Measurements from ENCODE around the gene NHERF1. TPM values are rescaled to one million over a fixed set of nuclear protein-coding genes. Genes with fewer than 3 reads are reported as not detected.

NHERF1 gene
- total and polyA plus RNA-seq, 2 of the 4 experiments (the other 2 are of a cell fraction) = 3.8 to 11.8 TPM

GRCh38 chr17:74746922-74747321 lies 1.5 kb upstream of the NHERF1 start:
- dilution Hi-C loops (cut with HindIII; ENCODE audit: low sequenced_read_pairs, unreplicated experiment) = no loop called here

More at GRCh38 chr17:74746922-74747321, 1.5 kb upstream of the NHERF1 start:
- Histone ChIP-seq H3K9ac (ENCODE audit: low read depth, low read length) (no peak overlapping the region), H3K56ac (ENCODE audit: extremely low read depth, insufficient read depth, low read length) (no peak overlapping the region), H3K18ac (ENCODE audit: low read depth, low read length) (no peak overlapping the region), H2AK5ac (ENCODE audit: low read depth, low read length) (no peak overlapping the region), H3K79me1 (ENCODE audit: low read depth in 1 of 2, low read length in 2 of 2) (peaks cover 6 to 16% of the 10 kb centered on the region in 2 experiments), H2AK9ac (replicated peaks; ENCODE audit: low read depth, low read length, poor library complexity) (peak overlapping the region; percentile 55), H2BK5ac (ENCODE audit: low read depth, low read length, poor library complexity, severe bottlenecking) (no peak overlapping the region), H3K4me2 (ENCODE audit: low read depth, low read length) (no peak overlapping the region), H2BK120ac (ENCODE audit: low read depth, low read length) (no peak overlapping the region), H3K4ac (ENCODE audit: low read depth, low read length) (no peak overlapping the region), H2BK20ac (ENCODE audit: low read depth, low read length) (0 out of 2 replicates have a peak overlapping the region, but pooled peaks have one; percentile 31), H4K8ac (ENCODE audit: low read depth in 2 of 2, low read length in 2 of 2) (no peak overlapping the region), H3K27ac (ENCODE audit: insufficient read depth, low read length) (no peak overlapping the region), H4K91ac (ENCODE audit: insufficient read depth, low read depth, low read length) (no peak overlapping the region), H4K20me1 (ENCODE audit: insufficient read depth, low read length) (peaks cover 4% of the 10 kb centered on the region; the same call in 1 of the 2 replicates), H2AFZ (replicated peaks; ENCODE audit: low read length, poor library complexity) (peak overlapping the region; percentile 13), H3K9me3 (ENCODE audit: control insufficient read depth, insufficient read depth, low read length) (no peaks in the 10 kb centered on the region), H3K4me1 (ENCODE audit: control insufficient read depth, insufficient read depth, low read length) (peaks cover 11% of the 10 kb centered on the region; the same call in 1 of the 2 replicates), H3K23ac (ENCODE audit: low read depth, low read length) (no peak overlapping the region), H4K5ac (ENCODE audit: low read depth, low read length) (no peak overlapping the region), H3K4me3 (ENCODE audit: insufficient read depth, low read depth, low read length) (no peak overlapping the region), H2BK15ac (ENCODE audit: low read depth, low read length) (no peak overlapping the region), H3K36me3 (ENCODE audit: control insufficient read depth, insufficient read depth, low read length) (no peaks in the 10 kb centered on the region), H3K14ac (replicated peaks; ENCODE audit: low read depth, low read length) (no peak overlapping the region), H3K9me1 (ENCODE audit: insufficient read depth, low read length) (peaks cover 3% of the 10 kb centered on the region), H3K27me3 (ENCODE audit: control insufficient read depth, insufficient read depth, low read length) (no peaks in the 10 kb centered on the region; the same call in 1 of the 2 replicates)
- intact Hi-C loops (cut with micrococcal nuclease) = loop anchor here (5.0 kb wide), 1 partner anchor 95 kb away; no protein-coding TSS in a partner anchor
- no peak for TF ChIP-seq MAFK (IDR thresholded peaks at IDR 0.05; ENCODE audit: low read depth, low read length)
- no peak for TF ChIP-seq USF2 (IDR thresholded peaks at IDR 0.05; ENCODE audit: low read depth, low read length)
- no peak for TF ChIP-seq RAD21 (IDR thresholded peaks at IDR 0.05; ENCODE audit: low read length)
- TF ChIP-seq CHD1 (IDR thresholded peaks at IDR 0.05; ENCODE audit: low read depth, low read length) = no peak
- no peak for TF ChIP-seq MXI1 (IDR thresholded peaks at IDR 0.05; ENCODE audit: borderline replicate concordance, low read depth, low read length)
- TF ChIP-seq CEBPB (IDR thresholded peaks at IDR 0.05; ENCODE audit: low read depth, low read length) = no peak
- TF ChIP-seq BHLHE40 (IDR thresholded peaks at IDR 0.05; ENCODE audit: low read depth, low read length) = no peak
- TF ChIP-seq FOS (IDR thresholded peaks at IDR 0.05; ENCODE audit: low read depth, low read length) = no peak
- TF ChIP-seq CTCF (conservative IDR thresholded peaks at IDR 0.05; ENCODE audit: low read depth, low read length) = no peak
- no peak for TF ChIP-seq RCOR1 (IDR thresholded peaks at IDR 0.05; ENCODE audit: insufficient replicate concordance, low read length)
- TF ChIP-seq POLR2A (IDR thresholded peaks at IDR 0.05; ENCODE audit: low read depth, low read length) = no peak
- no peak for TF ChIP-seq RFX5 (IDR thresholded peaks at IDR 0.05; ENCODE audit: low read depth, low read length)
- no peak for TF ChIP-seq ELK1 (IDR thresholded peaks at IDR 0.05; ENCODE audit: borderline replicate concordance, low read depth, low read length)
- TF ChIP-seq MAZ (IDR thresholded peaks at IDR 0.05; ENCODE audit: borderline replicate concordance, low read depth, low read length) = no peak
- no peak for TF ChIP-seq SMC3 (IDR thresholded peaks at IDR 0.05; ENCODE audit: low read depth, low read length)
- TF ChIP-seq NFE2L2 (IDR thresholded peaks at IDR 0.05; ENCODE audit: low read depth, low read length) = no peak
- DNase-seq = no peak
- in situ Hi-C loops (cut with MboI; ENCODE audit: low sequenced_read_pairs) = loop anchor here (10.0 kb wide), 1 partner anchor 208 kb away; no protein-coding TSS in a partner anchor
- no peak for ATAC-seq (ENCODE audit: low read depth)
- no TSS peak for BruUV-seq (replicated peaks)
- POLR2A ChIA-PET (ENCODE audit: unreplicated experiment) = no interaction called here
- WGBS, 2 experiments (ENCODE audit: extremely low coverage in 2 of 2, insufficient read length in 1 of 2) = 36% methylated on average over 4 of the region's 6 CpGs; no CpG with 5 or more reads in 1 of the 2 experiments
- CTCF ChIA-PET = interaction anchor here (0.6 to 1.9 kb wide), 6 partner anchors 24 to 211 kb away, joined by 3 to 5 read pairs (median 4); no protein-coding TSS in a partner anchor
